Vagina (tissue), 2 donors: ENCODE results near the gene AKAIN1. TPM values are rescaled to one million over a fixed set of nuclear protein-coding genes. Genes with fewer than 3 reads are reported as not detected.

ENCODE experiments used
- DNase-seq, 2 donors: peaks; one replicate each; pipeline ENCODE4 v3.0.0-alpha.2; 2017; ENCODE audit errors: extremely low spot score in 2 of 2
- H3K27ac ChIP-seq: fragments of 200-600 bp; sonication (generic); one replicate; pipeline ENCODE4 v1.5.1; 2019
- H3K27me3 ChIP-seq: fragments of 200-600 bp; sonication (generic); one replicate; pipeline ENCODE4 v1.5.1; 2019
- H3K36me3 ChIP-seq, 2 donors: fragments of 200-600 bp; sonication (generic); one replicate each; pipeline ENCODE4 v1.5.1; 2017 to 2019
- H3K4me1 ChIP-seq: fragments of 200-600 bp; sonication (generic); one replicate; pipeline ENCODE4 v1.5.1; 2019
- H3K4me3 ChIP-seq, 2 donors: fragments of 200-600 bp; sonication (generic); 1 replicate in 1 of 2; 2 replicates in 1 of 2; pipeline ENCODE4 v1.5.1; 2016 to 2019
- H3K9me3 ChIP-seq: fragments of 200-600 bp; sonication (generic); one replicate; pipeline ENCODE4 v1.5.1; 2019
- POLR2A ChIP-seq, 2 donors: fragments of 450-650 bp; IDR thresholded peaks; one replicate each; pipeline ENCODE4 v1.6.1; 2017; ENCODE audit warnings: antibody characterized with exemption in 2 of 2, mild to moderate bottlenecking in 2 of 2, moderate library complexity in 2 of 2
- POLR2AphosphoS5 ChIP-seq, 2 donors: sonication (generic); formaldehyde crosslinking; IDR thresholded peaks; one replicate each; pipeline ENCODE4 v1.9.0; 2017; ENCODE audit warnings: antibody characterized with exemption in 2 of 2, mild to moderate bottlenecking in 2 of 2, low read depth in 1 of 2; ENCODE audit not compliant: insufficient read depth in 1 of 2
- intact Hi-C: fragments of 100-400 bp; cut with DNase I; formaldehyde crosslinking; loops from one replicate; pipeline ENCODE4 v1.15.1; 2023
- total RNA-seq: library from RNA; depleted of rRNA; stranded (reverse); fragments of >200 nt; gene quantifications from one replicate; pipeline ENCODE4 v1.2.3, GENCODE V29; 2016
- TF ChIP-seq, protein P1 (sequence below), 3 experiments: fragments of 450-650 bp in 2 of 3; fragments of 200-600 bp in 1 of 3; sonication (generic) in 1 of 3; IDR thresholded peaks; one replicate each; pipeline ENCODE4 v1.5.1; 2017 to 2019; ENCODE audit warnings: antibody characterized with exemption in 3 of 3, mild to moderate bottlenecking in 2 of 3, moderate library complexity in 2 of 3

Gene AKAIN1
- total RNA-seq, 1 donor from 2014 or later = not detected

GRCh38 chr18:5093902-5094301 lies 103.2 kb downstream of the AKAIN1 start:
- Histone ChIP-seq H3K4me1 (no peaks in the 10 kb centered on the region), H3K4me3 (no peak overlapping the region), H3K9me3 (no peaks in the 10 kb centered on the region), H3K27ac (no peak overlapping the region), H3K27me3 (no peaks in the 10 kb centered on the region), H3K36me3 (no peaks in the 10 kb centered on the region)
- intact Hi-C loops = no loop called here
- no peak for TF ChIP-seq POLR2AphosphoS5 (IDR thresholded peaks at IDR 0.05; ENCODE audit: insufficient read depth in 1 of 2, low read depth in 1 of 2)
- TF ChIP-seq, protein P1, sequence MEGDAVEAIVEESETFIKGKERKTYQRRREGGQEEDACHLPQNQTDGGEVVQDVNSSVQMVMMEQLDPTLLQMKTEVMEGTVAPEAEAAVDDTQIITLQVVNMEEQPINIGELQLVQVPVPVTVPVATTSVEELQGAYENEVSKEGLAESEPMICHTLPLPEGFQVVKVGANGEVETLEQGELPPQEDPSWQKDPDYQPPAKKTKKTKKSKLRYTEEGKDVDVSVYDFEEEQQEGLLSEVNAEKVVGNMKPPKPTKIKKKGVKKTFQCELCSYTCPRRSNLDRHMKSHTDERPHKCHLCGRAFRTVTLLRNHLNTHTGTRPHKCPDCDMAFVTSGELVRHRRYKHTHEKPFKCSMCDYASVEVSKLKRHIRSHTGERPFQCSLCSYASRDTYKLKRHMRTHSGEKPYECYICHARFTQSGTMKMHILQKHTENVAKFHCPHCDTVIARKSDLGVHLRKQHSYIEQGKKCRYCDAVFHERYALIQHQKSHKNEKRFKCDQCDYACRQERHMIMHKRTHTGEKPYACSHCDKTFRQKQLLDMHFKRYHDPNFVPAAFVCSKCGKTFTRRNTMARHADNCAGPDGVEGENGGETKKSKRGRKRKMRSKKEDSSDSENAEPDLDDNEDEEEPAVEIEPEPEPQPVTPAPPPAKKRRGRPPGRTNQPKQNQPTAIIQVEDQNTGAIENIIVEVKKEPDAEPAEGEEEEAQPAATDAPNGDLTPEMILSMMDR (IDR thresholded peaks at IDR 0.05) = no peak
- no peak for TF ChIP-seq POLR2A (IDR thresholded peaks at IDR 0.05)
- DNase-seq = no peak

Other genes with a start within 250 kb of the AKAIN1 start
- gene ZBTB14, start 98.5 kb upstream of the AKAIN1 start, total RNA-seq = 8.8 TPM